Lung (tissue), 12 donors: ENCODE results near the gene MPC1. TPM values are rescaled to one million over a fixed set of nuclear protein-coding genes. Genes with fewer than 3 reads are reported as not detected.
"Not testable (repeated sequence)": the region's sequence is repeated elsewhere in the genome, so short reads cannot be mapped to it uniquely, and the experiment has no call there.

Experiments used
- ATAC-seq: fragments of 200-7000 bp; cut with Tn5 transposase; one replicate; pipeline ENCODE4 v1.9.1; 2020; ENCODE audit warnings: moderate number of reproducible peaks; ENCODE audit not compliant: insufficient read depth, low FRiP score
- DNase-seq, 3 donors: peaks; one replicate each; pipeline ENCODE4 v3.0.0-alpha.2; 2013 to 2017
- H3K27ac ChIP-seq, 2 donors: one replicate each; pipeline ENCODE4 v1.5.1; 2013; ENCODE audit warnings: mild to moderate bottlenecking in 2 of 2, moderate library complexity in 2 of 2, control low read depth in 1 of 2, inconsistent platforms in 1 of 2, low read depth in 1 of 2, low read length in 1 of 2
- H3K27me3 ChIP-seq, 3 donors: one replicate each; pipeline ENCODE4 v1.5.1; 2013; ENCODE audit warnings: low read length in 2 of 3; ENCODE audit not compliant: control insufficient read depth in 3 of 3, insufficient read depth in 3 of 3
- H3K36me3 ChIP-seq, 4 donors: one replicate each; pipeline ENCODE4 v1.5.1; 2013; ENCODE audit warnings: low read length in 4 of 4, mild to moderate bottlenecking in 1 of 4, moderate library complexity in 1 of 4; ENCODE audit not compliant: control insufficient read depth in 4 of 4, insufficient read depth in 4 of 4
- H3K4me1 ChIP-seq, 5 donors: one replicate each; pipeline ENCODE4 v1.5.1; 2013; ENCODE audit warnings: low read length in 5 of 5, mild to moderate bottlenecking in 2 of 5, moderate library complexity in 1 of 5; ENCODE audit not compliant: control insufficient read depth in 5 of 5, insufficient read depth in 5 of 5
- H3K4me3 ChIP-seq: one replicate; pipeline ENCODE4 v1.5.1; 2013; ENCODE audit warnings: mild to moderate bottlenecking, control low read depth, moderate library complexity
- H3K9ac ChIP-seq, 2 donors: one replicate each; pipeline ENCODE4 v1.5.1; 2013; ENCODE audit warnings: low read length in 2 of 2, control low read depth in 1 of 2; ENCODE audit not compliant: insufficient read depth in 1 of 2
- H3K9me3 ChIP-seq, 4 donors: one replicate each; pipeline ENCODE4 v1.5.1; 2013; ENCODE audit warnings: low read length in 3 of 4, mild to moderate bottlenecking in 1 of 4, moderate library complexity in 1 of 4; ENCODE audit not compliant: control insufficient read depth in 4 of 4, insufficient read depth in 3 of 4
- WGBS, 2 donors: extraction: QIAGEN DNeasy Blood & Tissue Kit; methylation state at CpG; one replicate each; pipeline ENCODE4 v1.1.7; 2013; 5-methylcytosine and 5-hydroxymethylcytosine counted together
- polyA plus RNA-seq, 2 donors: library from polyadenylated mRNA; stranded (reverse); fragments of 200-250 nt; gene quantifications; one replicate each; pipeline ENCODE4 v1.2.1, GENCODE V29; 2013
- total RNA-seq, 2 donors: library from RNA; depleted of rRNA in 1 of 2; stranded (reverse); fragments of >200 nt in 1 of 2; gene quantifications; one replicate each; pipeline ENCODE4 v1.2.1, GENCODE V29; 2014 to 2021
- TF ChIP-seq, protein P1 (sequence below): IDR thresholded peaks from 2 replicates; pipeline ENCODE4 v1.5.1; 2012; ENCODE audit warnings: mild to moderate bottlenecking; ENCODE audit errors: control extremely low read depth, extremely low read depth
- donor health status: control.
- donor health status: control.
- donor health status: Bipolar disorder and iron deficiency.
- donor health status: healthy.
- donor health status: DM: yes; HTN: yes; CAD: no.

MPC1 gene
- total and polyA plus RNA-seq, 4 donors, result 30.1 to 103 (median 56.6) TPM

DNA sequence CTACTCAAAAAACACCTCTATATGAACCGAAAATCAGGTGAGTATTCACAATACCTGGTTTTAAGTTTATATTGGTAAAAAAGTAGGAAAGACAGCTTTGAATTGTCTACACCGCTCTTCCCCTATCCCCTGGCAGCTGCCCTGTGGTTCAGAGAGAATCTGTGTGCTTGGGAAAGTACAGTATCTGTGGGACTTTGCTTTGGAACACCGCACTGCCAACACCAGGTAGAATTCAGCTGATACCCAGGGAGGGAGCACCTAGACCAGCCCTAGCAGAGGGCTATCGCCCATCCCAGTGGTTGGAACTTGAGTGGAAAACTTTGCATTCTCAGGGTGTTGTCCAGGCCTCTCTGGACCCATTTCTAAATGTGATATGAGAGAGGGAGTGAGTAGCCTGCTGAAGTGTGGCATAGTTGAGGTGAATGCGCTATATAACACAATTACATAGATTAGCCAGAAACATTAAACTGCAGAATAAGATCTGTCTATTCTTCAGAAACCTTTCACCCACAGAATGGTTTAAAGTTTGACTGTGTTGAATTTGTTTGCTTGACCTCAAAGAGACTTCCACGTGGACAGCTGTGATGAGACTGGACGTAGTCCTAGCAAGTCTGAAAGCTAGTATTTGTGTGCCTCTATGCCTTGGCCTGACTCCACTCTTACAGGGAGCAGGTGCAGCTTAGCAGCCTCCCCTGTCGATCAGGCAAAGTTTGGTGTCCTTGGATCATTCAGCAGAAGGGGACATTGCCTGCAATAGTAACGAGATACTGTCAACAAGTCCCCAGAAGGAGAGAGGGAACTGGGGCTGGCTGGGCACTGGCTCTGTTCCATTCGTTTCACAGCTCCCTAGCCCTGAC lies 11.5 kb upstream of the MPC1 start:
- WGBS, 2 donors, result 74 to 83% methylated on average over 10 of the region's 10 CpGs
- Histone ChIP-seq H3K4me1 (no peaks in the 10 kb centered on the region), H3K27ac (no peak overlapping the region), H3K4me3 (no peak overlapping the region), H3K27me3 (peaks cover 0 to 2% (median 0%) of the 10 kb centered on the region in 3 donors), H3K36me3 (no peaks in the 10 kb centered on the region), H3K9me3 (peaks cover 0 to 7% (median 0%) of the 10 kb centered on the region in 4 donors), H3K9ac (no peak overlapping the region)
- DNase-seq (no peak), ATAC-seq (no peak)
- TF ChIP-seq, protein P1, sequence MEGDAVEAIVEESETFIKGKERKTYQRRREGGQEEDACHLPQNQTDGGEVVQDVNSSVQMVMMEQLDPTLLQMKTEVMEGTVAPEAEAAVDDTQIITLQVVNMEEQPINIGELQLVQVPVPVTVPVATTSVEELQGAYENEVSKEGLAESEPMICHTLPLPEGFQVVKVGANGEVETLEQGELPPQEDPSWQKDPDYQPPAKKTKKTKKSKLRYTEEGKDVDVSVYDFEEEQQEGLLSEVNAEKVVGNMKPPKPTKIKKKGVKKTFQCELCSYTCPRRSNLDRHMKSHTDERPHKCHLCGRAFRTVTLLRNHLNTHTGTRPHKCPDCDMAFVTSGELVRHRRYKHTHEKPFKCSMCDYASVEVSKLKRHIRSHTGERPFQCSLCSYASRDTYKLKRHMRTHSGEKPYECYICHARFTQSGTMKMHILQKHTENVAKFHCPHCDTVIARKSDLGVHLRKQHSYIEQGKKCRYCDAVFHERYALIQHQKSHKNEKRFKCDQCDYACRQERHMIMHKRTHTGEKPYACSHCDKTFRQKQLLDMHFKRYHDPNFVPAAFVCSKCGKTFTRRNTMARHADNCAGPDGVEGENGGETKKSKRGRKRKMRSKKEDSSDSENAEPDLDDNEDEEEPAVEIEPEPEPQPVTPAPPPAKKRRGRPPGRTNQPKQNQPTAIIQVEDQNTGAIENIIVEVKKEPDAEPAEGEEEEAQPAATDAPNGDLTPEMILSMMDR, result no peak

DNA sequence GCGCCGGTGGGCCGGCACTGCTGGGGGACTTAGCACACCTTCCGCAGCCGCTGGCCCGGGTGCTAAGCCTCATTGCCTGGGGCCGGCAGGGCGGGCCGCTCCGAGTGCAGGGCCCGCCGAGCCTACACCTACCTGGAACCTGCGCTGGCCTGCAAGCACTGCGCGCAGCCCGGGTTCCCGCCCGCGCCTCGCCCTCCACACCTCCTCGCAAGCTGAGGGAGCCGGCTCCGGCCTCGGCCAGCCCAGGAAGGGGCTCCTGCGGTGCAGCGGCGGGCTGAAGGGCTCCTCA lies 10.7 kb upstream of the MPC1 start:
- 81 to 89% methylated on average over 21 to 27 of the region's 27 CpGs for WGBS, 2 donors
- DNase-seq, result no peak
- no peak overlapping the region for H3K9ac ChIP-seq
- no peaks in the 10 kb centered on the region for H3K36me3 ChIP-seq
- H3K27me3 ChIP-seq, result peaks cover 0 to 2% (median 0%) of the 10 kb centered on the region in 3 donors
- H3K4me1 ChIP-seq, result peaks cover 0 to 2% (median 0%) of the 10 kb centered on the region in 5 donors
- H3K9me3 ChIP-seq, result peaks cover 0 to 7% (median 0%) of the 10 kb centered on the region in 4 donors
- no peak for ATAC-seq
- TF ChIP-seq, protein P1, result no peak
- no peak overlapping the region for H3K4me3 ChIP-seq
- H3K27ac ChIP-seq, result no peak overlapping the region

- not testable (repeated sequence) for H3K9ac ChIP-seq, H3K9me3 ChIP-seq, ATAC-seq, H3K27ac ChIP-seq, H3K36me3 ChIP-seq, H3K4me1 ChIP-seq, H3K27me3 ChIP-seq, H3K4me3 ChIP-seq, DNase-seq
- 83 to 93% methylated on average over 26 to 30 of the region's 30 CpGs for WGBS, 2 donors
Observed at GRCh38 chr6:166392755-166393534, 10.2 kb upstream of the MPC1 start.

GRCh38 chr6:166389119-166389518 lies 6.4 kb upstream of the MPC1 start:
- peaks cover 0 to 1% (median 0%) of the 10 kb centered on the region in 3 donors for H3K27me3 ChIP-seq
- TF ChIP-seq, protein P1, result no peak
- H3K9me3 ChIP-seq, result no peaks in the 10 kb centered on the region
- ATAC-seq (no peak), DNase-seq (no peak)
- H3K9ac ChIP-seq, result no peak overlapping the region
- H3K4me3 ChIP-seq, result no peak overlapping the region
- H3K36me3 ChIP-seq, result no peaks in the 10 kb centered on the region
- peaks cover 0 to 3% (median 0%) of the 10 kb centered on the region in 5 donors for H3K4me1 ChIP-seq
- WGBS, 2 donors, result 23 to 33% methylated on average over 3 of the region's 3 CpGs
- H3K27ac ChIP-seq, result no peak overlapping the region
